Hepatocyte (in vitro differentiated cells): ENCODE data around the gene PCDHB6. TPM values are rescaled to one million over a fixed set of nuclear protein-coding genes. Genes with fewer than 3 reads are reported as not detected.

ENCODE experiments used
- polyA plus RNA-seq: library from polyadenylated mRNA; unstranded; fragments of >200 nt; fragmentation: Nextera tagmentation; extraction: Ambion mirVana; gene quantifications from 2 replicates; pipeline ENCODE4 v1.2.1, GENCODE V29; 2016
- total RNA-seq: library from RNA; depleted of rRNA; stranded (reverse); fragments of >200 nt; gene quantifications from 2 replicates; pipeline ENCODE4 v1.2.3, GENCODE V29; 2014

Gene PCDHB6
- total and polyA plus RNA-seq, 2 experiments from 2014 or later: 1.1 TPM; not detected in 1

Other genes starting within 250 kb of the PCDHB6 start
Only the 30 nearest of the 32 such genes appear.
- gene PCDHAC1, start 223.8 kb upstream of the PCDHB6 start, total RNA-seq: 6.3 and 7.0 TPM in 2 replicates
- 0.41 and 1.3 TPM in 2 replicates for gene PCDHAC1, start 223.8 kb upstream of the PCDHB6 start, polyA plus RNA-seq
- 6.8 and 11.3 TPM in 2 replicates for gene PCDHAC2, start 183.6 kb upstream of the PCDHB6 start, total RNA-seq
- 5.4 and 6.4 TPM in 2 replicates for gene PCDHAC2, start 183.6 kb upstream of the PCDHB6 start, polyA plus RNA-seq
- 0.16 and 0.17 TPM in 2 replicates for gene PCDHB1, start 98.7 kb upstream of the PCDHB6 start, total RNA-seq
- not detected in 2 replicates for gene PCDHB1, start 98.7 kb upstream of the PCDHB6 start, polyA plus RNA-seq
- 23.0 and 27.7 TPM in 2 replicates for gene PCDHB2, start 55.4 kb upstream of the PCDHB6 start, total RNA-seq
- gene PCDHB2, start 55.4 kb upstream of the PCDHB6 start, polyA plus RNA-seq: 27.3 and 29.4 TPM in 2 replicates
- gene PCDHB3, start 49.6 kb upstream of the PCDHB6 start, total RNA-seq: 3.8 and 4.1 TPM in 2 replicates
- gene PCDHB3, start 49.6 kb upstream of the PCDHB6 start, polyA plus RNA-seq: 0.76 and 1.5 TPM in 2 replicates
- 1.9 and 2.5 TPM in 2 replicates for gene PCDHB4, start 28.2 kb upstream of the PCDHB6 start, total RNA-seq
- 0.29 and 0.94 TPM in 2 replicates for gene PCDHB4, start 28.2 kb upstream of the PCDHB6 start, polyA plus RNA-seq
- gene PCDHB5, start 14.9 kb upstream of the PCDHB6 start, total RNA-seq: 7.0 TPM in 2 replicates
- gene PCDHB5, start 14.9 kb upstream of the PCDHB6 start, polyA plus RNA-seq: 6.2 and 6.4 TPM in 2 replicates
- 0.48 and 0.53 TPM in 2 replicates for gene PCDHB7, start 22.6 kb downstream of the PCDHB6 start, total RNA-seq
- 0.51 and 0.56 TPM in 2 replicates for gene PCDHB7, start 22.6 kb downstream of the PCDHB6 start, polyA plus RNA-seq
- gene PCDHB8, start 27.7 kb downstream of the PCDHB6 start, total RNA-seq: 0.24 and 0.63 TPM in 2 replicates
- gene PCDHB8, start 27.7 kb downstream of the PCDHB6 start, polyA plus RNA-seq: 0.17 and 0.75 TPM in 2 replicates
- 2.2 and 3.4 TPM in 2 replicates for gene PCDHB16, start 32.3 kb downstream of the PCDHB6 start, total RNA-seq
- gene PCDHB16, start 32.3 kb downstream of the PCDHB6 start, polyA plus RNA-seq: 3.3 and 4.0 TPM in 2 replicates
- gene PCDHB9, start 37.1 kb downstream of the PCDHB6 start, total RNA-seq: 1.2 and 2.3 TPM in 2 replicates
- 0.33 and 1.0 TPM in 2 replicates for gene PCDHB9, start 37.1 kb downstream of the PCDHB6 start, polyA plus RNA-seq
- gene PCDHB10, start 42.3 kb downstream of the PCDHB6 start, total RNA-seq: 2.4 and 3.1 TPM in 2 replicates
- 2.7 and 2.8 TPM in 2 replicates for gene PCDHB10, start 42.3 kb downstream of the PCDHB6 start, polyA plus RNA-seq
- 0.92 and 2.1 TPM in 2 replicates for gene PCDHB11, start 49.6 kb downstream of the PCDHB6 start, total RNA-seq
- gene PCDHB11, start 49.6 kb downstream of the PCDHB6 start, polyA plus RNA-seq: 1.2 and 1.8 TPM in 2 replicates
- 1.1 and 1.4 TPM in 2 replicates for gene PCDHB12, start 58.7 kb downstream of the PCDHB6 start, total RNA-seq
- gene PCDHB12, start 58.7 kb downstream of the PCDHB6 start, polyA plus RNA-seq: 0.86 and 0.97 TPM in 2 replicates
- gene PCDHB13, start 63.9 kb downstream of the PCDHB6 start, total RNA-seq: 1.9 and 2.0 TPM in 2 replicates
- 0.50 and 1.1 TPM in 2 replicates for gene PCDHB13, start 63.9 kb downstream of the PCDHB6 start, polyA plus RNA-seq
- gene PCDHB14, start 73.3 kb downstream of the PCDHB6 start, total RNA-seq: 3.9 and 4.3 TPM in 2 replicates
- gene PCDHB14, start 73.3 kb downstream of the PCDHB6 start, polyA plus RNA-seq: 2.2 and 3.0 TPM in 2 replicates
- 1.8 and 3.3 TPM in 2 replicates for gene PCDHB15, start 95.3 kb downstream of the PCDHB6 start, total RNA-seq
- gene PCDHB15, start 95.3 kb downstream of the PCDHB6 start, polyA plus RNA-seq: 2.0 and 2.6 TPM in 2 replicates
- gene SLC25A2, start 154.0 kb downstream of the PCDHB6 start, total RNA-seq: 0.50 and 1.7 TPM in 2 replicates
- gene SLC25A2, start 154.0 kb downstream of the PCDHB6 start, polyA plus RNA-seq: not detected in 2 replicates
- 85.2 and 96.9 TPM in 2 replicates for gene TAF7, start 170.7 kb downstream of the PCDHB6 start, total RNA-seq
- 103 and 107 TPM in 2 replicates for gene TAF7, start 170.7 kb downstream of the PCDHB6 start, polyA plus RNA-seq
- 0.24 and 0.33 TPM in 2 replicates for gene PCDHGA1, start 180.5 kb downstream of the PCDHB6 start, total RNA-seq
- gene PCDHGA1, start 180.5 kb downstream of the PCDHB6 start, polyA plus RNA-seq: not detected in 2 replicates
- gene PCDHGA2, start 188.7 kb downstream of the PCDHB6 start, total RNA-seq: 0.08 TPM in 1 of 2 replicates, not detected in the other
- gene PCDHGA2, start 188.7 kb downstream of the PCDHB6 start, polyA plus RNA-seq: 0.10 TPM in 1 of 2 replicates, not detected in the other
- gene PCDHGA3, start 193.8 kb downstream of the PCDHB6 start, total RNA-seq: not detected in 2 replicates
- 0.45 TPM in 1 of 2 replicates, not detected in the other for gene PCDHGA3, start 193.8 kb downstream of the PCDHB6 start, polyA plus RNA-seq
- 0.24 and 0.53 TPM in 2 replicates for gene PCDHGB1, start 200.0 kb downstream of the PCDHB6 start, total RNA-seq
- 0.57 TPM in 1 of 2 replicates, not detected in the other for gene PCDHGB1, start 200.0 kb downstream of the PCDHB6 start, polyA plus RNA-seq
- 0.17 and 0.28 TPM in 2 replicates for gene PCDHGA4, start 205.0 kb downstream of the PCDHB6 start, total RNA-seq
- 0.24 TPM in 1 of 2 replicates, not detected in the other for gene PCDHGA4, start 205.0 kb downstream of the PCDHB6 start, polyA plus RNA-seq
- 0.20 and 0.33 TPM in 2 replicates for gene PCDHGB2, start 209.9 kb downstream of the PCDHB6 start, total RNA-seq
- not detected in 2 replicates for gene PCDHGB2, start 209.9 kb downstream of the PCDHB6 start, polyA plus RNA-seq
- 0.03 and 0.20 TPM in 2 replicates for gene PCDHGA5, start 214.1 kb downstream of the PCDHB6 start, total RNA-seq
- gene PCDHGA5, start 214.1 kb downstream of the PCDHB6 start, polyA plus RNA-seq: not detected in 2 replicates
- gene PCDHGB3, start 220.2 kb downstream of the PCDHB6 start, total RNA-seq: not detected in 2 replicates
- not detected in 2 replicates for gene PCDHGB3, start 220.2 kb downstream of the PCDHB6 start, polyA plus RNA-seq
- 0.12 TPM in 1 of 2 replicates, not detected in the other for gene PCDHGA6, start 223.8 kb downstream of the PCDHB6 start, total RNA-seq
- 0.11 TPM in 1 of 2 replicates, not detected in the other for gene PCDHGA6, start 223.8 kb downstream of the PCDHB6 start, polyA plus RNA-seq
- gene PCDHGA7, start 232.7 kb downstream of the PCDHB6 start, total RNA-seq: 0.04 and 0.10 TPM in 2 replicates
- not detected in 2 replicates for gene PCDHGA7, start 232.7 kb downstream of the PCDHB6 start, polyA plus RNA-seq
- gene PCDHGB4, start 237.6 kb downstream of the PCDHB6 start, total RNA-seq: 20.0 and 20.9 TPM in 2 replicates
- 14.2 and 17.9 TPM in 2 replicates for gene PCDHGB4, start 237.6 kb downstream of the PCDHB6 start, polyA plus RNA-seq